Osteocyte (in vitro differentiated cells): ENCODE results near the gene LRRC45. TPM values are rescaled to one million over a fixed set of nuclear protein-coding genes. Genes with fewer than 3 reads are reported as not detected.

Experiments used
- DNase-seq: peaks from one replicate; pipeline ENCODE4 v3.0.0; 2021; ENCODE audit warnings: mixed read lengths; ENCODE audit not compliant: unreplicated experiment; ENCODE audit errors: extremely low spot score
- H3K27ac Mint-ChIP-seq: one replicate; pipeline ENCODE4 v1.8.0; 2021; ENCODE audit warnings: mild to moderate bottlenecking, mixed read lengths; ENCODE audit not compliant: unreplicated experiment
- H3K27me3 Mint-ChIP-seq: one replicate; pipeline ENCODE4 v1.8.0; 2021; ENCODE audit warnings: mixed read lengths; ENCODE audit not compliant: unreplicated experiment
- H3K36me3 Mint-ChIP-seq: one replicate; pipeline ENCODE4 v1.8.0; 2021; ENCODE audit warnings: mixed read lengths; ENCODE audit not compliant: unreplicated experiment
- H3K4me1 Mint-ChIP-seq: one replicate; pipeline ENCODE4 v1.8.0; 2021; ENCODE audit warnings: mixed read lengths; ENCODE audit not compliant: unreplicated experiment
- H3K4me3 Mint-ChIP-seq: one replicate; pipeline ENCODE4 v1.8.0; 2021; ENCODE audit warnings: mild to moderate bottlenecking, moderate library complexity, mixed read lengths; ENCODE audit not compliant: unreplicated experiment
- H3K9me3 Mint-ChIP-seq: one replicate; pipeline ENCODE4 v1.8.0; 2021; ENCODE audit warnings: mixed read lengths; ENCODE audit not compliant: unreplicated experiment
- total RNA-seq: library from RNA; stranded (reverse); gene quantifications from 2 replicates; pipeline ENCODE4 v1.2.1, GENCODE V29; 2021
- TF ChIP-seq, protein P1 (sequence below): fragments of 200-600 bp; sonication (generic); IDR thresholded peaks from 2 replicates; pipeline ENCODE4 v1.5.0; 2021; ENCODE audit warnings: antibody characterized with exemption, mild to moderate bottlenecking, moderate library complexity

LRRC45 gene
- total RNA-seq, 1 donor from 2014 or later: 9.4 TPM

DNA sequence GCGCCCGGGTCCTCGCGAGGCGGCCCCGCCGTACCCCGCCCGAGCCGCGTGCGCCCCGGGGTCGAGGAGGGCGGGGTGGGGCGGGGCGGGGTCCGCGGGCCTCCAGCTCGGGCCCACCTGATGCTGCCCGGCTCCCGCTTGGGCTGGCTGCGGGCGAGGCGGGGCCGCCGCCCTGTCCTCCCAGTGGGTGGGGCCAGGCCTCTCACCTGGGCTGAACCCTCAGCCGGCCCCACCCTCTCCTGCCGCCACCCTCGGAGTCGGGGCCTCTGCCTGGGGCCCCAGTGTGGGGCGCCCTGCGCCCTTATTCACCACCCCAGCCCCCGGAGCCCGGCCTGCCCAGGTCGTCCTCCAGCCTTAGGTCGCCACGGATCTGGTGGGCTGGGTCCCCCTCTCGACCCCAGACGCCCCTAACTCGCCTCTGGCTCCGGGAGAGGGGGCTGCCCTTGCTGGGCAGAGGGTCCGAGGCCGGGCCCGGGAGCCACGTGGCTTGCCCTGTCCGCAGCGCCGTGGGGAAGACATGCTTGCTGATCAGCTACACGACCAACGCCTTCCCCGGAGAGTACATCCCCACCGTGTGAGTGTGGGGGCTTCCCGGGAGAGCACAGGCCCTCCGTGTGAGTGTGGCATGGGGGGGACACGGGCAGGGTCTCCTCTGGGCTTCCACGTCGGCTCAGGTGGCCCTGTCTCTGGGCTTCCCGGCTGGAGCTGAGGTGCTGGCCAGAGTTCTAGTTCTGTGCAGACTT lies 9.0 kb downstream of the LRRC45 start:
- H3K4me1 Mint-ChIP-seq: peaks cover 18% of the 10 kb centered on the region
- TF ChIP-seq, protein P1, sequence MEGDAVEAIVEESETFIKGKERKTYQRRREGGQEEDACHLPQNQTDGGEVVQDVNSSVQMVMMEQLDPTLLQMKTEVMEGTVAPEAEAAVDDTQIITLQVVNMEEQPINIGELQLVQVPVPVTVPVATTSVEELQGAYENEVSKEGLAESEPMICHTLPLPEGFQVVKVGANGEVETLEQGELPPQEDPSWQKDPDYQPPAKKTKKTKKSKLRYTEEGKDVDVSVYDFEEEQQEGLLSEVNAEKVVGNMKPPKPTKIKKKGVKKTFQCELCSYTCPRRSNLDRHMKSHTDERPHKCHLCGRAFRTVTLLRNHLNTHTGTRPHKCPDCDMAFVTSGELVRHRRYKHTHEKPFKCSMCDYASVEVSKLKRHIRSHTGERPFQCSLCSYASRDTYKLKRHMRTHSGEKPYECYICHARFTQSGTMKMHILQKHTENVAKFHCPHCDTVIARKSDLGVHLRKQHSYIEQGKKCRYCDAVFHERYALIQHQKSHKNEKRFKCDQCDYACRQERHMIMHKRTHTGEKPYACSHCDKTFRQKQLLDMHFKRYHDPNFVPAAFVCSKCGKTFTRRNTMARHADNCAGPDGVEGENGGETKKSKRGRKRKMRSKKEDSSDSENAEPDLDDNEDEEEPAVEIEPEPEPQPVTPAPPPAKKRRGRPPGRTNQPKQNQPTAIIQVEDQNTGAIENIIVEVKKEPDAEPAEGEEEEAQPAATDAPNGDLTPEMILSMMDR: no peak
- no peak for DNase-seq
- no peaks in the 10 kb centered on the region for H3K36me3 Mint-ChIP-seq
- no peaks in the 10 kb centered on the region for H3K27me3 Mint-ChIP-seq
- no peaks in the 10 kb centered on the region for H3K9me3 Mint-ChIP-seq
- peak overlapping the region; percentile 56 for H3K4me3 Mint-ChIP-seq
- H3K27ac Mint-ChIP-seq: no peak overlapping the region

DNA sequence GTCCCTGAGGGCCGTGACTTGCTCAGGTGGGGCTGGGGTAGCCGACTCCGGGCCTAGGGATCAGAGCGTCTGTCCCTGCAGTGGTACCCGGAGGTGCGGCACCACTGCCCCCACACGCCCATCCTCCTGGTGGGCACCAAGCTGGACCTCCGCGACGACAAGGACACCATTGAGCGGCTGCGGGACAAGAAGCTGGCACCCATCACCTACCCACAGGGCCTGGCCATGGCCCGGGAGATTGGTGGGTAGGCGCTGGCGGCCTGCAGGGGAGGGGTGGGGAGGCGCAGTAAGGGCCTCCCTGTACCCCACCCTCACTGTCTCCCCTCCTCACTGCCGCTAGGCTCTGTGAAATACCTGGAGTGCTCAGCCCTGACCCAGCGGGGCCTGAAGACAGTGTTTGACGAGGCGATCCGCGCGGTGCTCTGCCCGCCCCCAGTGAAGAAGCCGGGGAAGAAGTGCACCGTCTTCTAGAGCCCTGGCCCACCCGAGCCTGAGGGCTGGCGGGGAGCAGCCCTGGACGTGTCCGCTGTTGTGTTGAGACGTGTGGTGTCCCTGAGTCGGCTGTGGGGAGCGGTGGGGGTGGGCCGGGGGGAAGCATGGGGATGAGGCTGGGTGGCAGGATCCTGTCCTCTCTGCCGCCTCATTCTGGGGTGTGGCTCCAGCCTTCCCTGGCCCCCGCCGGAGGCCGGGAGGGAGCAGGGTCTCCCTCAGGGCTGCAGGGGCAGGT lies 10.4 kb downstream of the LRRC45 start:
- H3K9me3 Mint-ChIP-seq: no peaks in the 10 kb centered on the region
- peaks cover 22% of the 10 kb centered on the region for H3K4me1 Mint-ChIP-seq
- no peak for DNase-seq
- H3K4me3 Mint-ChIP-seq: peak overlapping the region; percentile 56
- no peaks in the 10 kb centered on the region for H3K27me3 Mint-ChIP-seq
- TF ChIP-seq, protein P1: no peak
- H3K27ac Mint-ChIP-seq: no peak overlapping the region
- no peaks in the 10 kb centered on the region for H3K36me3 Mint-ChIP-seq

- no peak overlapping the region for H3K27ac Mint-ChIP-seq
- TF ChIP-seq, protein P1: no peak
- no peaks in the 10 kb centered on the region for H3K27me3 Mint-ChIP-seq
- H3K9me3 Mint-ChIP-seq: no peaks in the 10 kb centered on the region
- DNase-seq: no peak
- peaks cover 22% of the 10 kb centered on the region for H3K4me1 Mint-ChIP-seq
- no peak overlapping the region for H3K4me3 Mint-ChIP-seq
- H3K36me3 Mint-ChIP-seq: no peaks in the 10 kb centered on the region
These were observed 11.4 kb downstream of the LRRC45 start for GRCh38 chr17:82034371-82035011.

- Mint-ChIP-seq H3K27me3 (no peaks in the 10 kb centered on the region), H3K9me3 (no peaks in the 10 kb centered on the region), H3K36me3 (no peaks in the 10 kb centered on the region), H3K4me3 (peak overlapping the region; percentile 50), H3K4me1 (peaks cover 18% of the 10 kb centered on the region), H3K27ac (no peak overlapping the region)
- no peak for DNase-seq
- TF ChIP-seq, protein P1: no peak
These were observed 12.4 kb downstream of the LRRC45 start for GRCh38 chr17:82035488-82035887.
